Nucleus accumbens (tissue), 56 donors: ENCODE results near the gene FAXDC2.

Source experiments
- DNase-seq, 56 donors: peaks; one replicate each; lab custom pipeline; 2025; lab: John Stamatoyannopoulos, UW

Gene FAXDC2

DNA sequence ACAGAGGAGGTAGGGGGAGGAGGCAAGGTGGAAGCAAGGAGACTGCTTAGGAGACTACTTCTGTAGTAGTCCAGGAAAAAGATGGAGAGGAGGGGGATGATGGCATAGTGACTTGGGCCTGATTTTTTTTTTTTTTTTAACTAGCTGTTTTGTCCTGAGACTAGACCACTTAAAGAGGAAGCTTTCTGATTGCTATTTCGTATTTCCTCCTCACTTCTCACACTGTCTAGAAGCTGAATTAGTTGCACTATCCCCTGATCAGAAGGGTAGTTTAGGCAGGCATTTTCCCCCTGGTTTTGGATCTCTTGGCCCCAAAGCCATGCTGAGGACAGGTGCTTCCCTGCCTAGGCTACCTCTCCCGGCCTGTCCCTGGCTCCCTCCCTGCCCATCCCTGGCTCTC, 80.3 kb downstream of the FAXDC2 start:
- DNase-seq, result no peak
